Hematopoietic multipotent progenitor cell treated with erythropoietin and hydrocortisone succinate and interleukin-3 and kit ligand, for 4 days (in vitro differentiated cells): Measurements from ENCODE around the gene NAV2.

ENCODE experiments used
- DNase-seq: peaks from one replicate; pipeline ENCODE4 v3.0.0-alpha.2; 2015

NAV2 gene

DNA sequence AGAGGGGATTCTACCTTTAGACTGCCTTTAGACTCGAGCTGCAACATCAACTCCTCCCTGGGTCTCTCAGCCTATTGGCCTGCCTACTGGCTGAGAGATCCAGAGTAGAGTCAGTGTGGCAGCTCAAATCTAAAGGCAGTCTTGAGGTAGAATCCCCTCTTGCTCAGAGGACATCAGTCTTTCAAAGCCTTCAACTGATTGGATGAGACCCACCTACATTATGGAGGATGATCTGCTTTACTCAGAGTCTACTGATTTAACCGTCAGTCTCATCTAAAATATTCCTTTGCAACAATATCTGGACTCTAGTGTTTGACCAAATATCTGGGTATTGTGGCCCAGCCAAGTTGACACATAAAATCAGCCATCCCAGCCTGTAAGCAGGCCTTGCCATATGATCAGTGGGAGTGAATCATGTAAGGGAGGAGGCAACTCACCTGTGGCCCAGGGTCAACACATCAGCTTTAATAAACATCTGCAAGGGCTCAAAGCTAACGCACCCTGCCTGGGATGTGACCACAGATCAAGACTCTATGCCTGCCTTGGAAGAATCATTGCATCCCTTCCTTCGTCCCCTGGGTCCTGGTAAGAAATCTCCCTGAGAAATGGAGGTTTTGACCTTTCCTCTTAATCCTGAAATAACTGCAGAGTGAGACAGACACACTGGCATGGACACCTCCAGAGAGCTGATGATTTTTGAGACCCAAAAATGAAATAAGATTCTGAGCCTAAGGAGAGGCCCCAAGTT is 249.6 kb downstream of the NAV2 start:
- no peak for DNase-seq

DNA sequence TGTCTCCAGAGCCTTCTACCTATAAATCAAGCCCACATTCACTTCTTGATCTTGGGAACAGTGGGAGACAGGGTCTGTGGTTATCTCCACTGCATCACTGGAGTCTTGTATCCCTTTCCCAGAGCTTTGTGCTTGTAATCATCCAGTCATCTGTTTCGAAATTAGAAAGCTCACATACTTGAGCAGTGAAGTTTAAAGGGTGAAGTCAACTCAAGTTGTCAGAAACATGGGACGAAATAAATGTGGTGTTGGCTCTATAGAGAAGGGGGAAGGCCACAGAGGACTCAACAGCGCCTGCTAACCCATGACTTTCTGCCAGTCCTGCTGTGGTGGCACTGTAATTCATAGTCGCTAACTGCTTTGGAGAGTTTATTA is 250.2 kb downstream of the NAV2 start:
- no peak for DNase-seq

GRCh38 chr11:19963697-19964387 is 251.2 kb downstream of the NAV2 start:
- no peak for DNase-seq

DNA sequence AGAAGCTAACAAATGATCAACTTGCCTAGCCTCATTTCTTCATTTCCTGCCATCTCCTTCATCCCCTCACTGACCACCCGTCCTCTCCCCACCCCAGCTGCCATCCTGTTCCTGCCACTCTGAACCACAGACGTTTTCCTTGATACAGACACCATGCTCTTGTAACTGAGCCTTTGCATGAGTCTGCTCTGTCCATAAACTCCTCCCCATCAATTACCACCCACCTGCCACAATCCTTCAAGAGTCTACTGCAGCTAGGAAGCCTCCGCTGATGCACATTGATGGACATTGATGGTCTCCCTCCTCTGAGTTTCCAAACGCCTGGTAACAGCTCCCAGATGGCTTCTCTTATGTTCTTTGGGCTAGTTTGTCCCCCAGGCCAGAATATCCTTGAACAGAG is 253.8 kb downstream of the NAV2 start:
- no peak for DNase-seq

DNA sequence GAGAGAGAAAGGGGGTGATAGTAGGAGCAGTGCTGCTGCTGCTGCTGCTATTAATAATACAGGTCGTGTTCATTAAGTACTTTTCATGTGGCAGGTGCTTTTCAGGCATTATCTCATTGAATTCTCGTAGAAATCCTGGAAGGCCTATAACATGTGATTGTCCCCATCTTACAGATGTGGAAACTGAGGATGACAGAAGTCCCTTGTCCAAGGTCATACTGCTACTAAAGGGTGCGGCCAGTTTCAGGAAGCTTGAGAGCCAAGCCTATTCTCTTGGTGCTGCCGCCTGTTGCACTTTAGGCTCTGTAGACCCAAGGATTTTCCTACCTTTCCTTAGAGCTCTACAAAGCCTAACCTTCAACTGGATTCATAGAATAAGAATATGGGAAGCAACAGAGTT is 254.3 kb downstream of the NAV2 start:
- no peak for DNase-seq

DNA sequence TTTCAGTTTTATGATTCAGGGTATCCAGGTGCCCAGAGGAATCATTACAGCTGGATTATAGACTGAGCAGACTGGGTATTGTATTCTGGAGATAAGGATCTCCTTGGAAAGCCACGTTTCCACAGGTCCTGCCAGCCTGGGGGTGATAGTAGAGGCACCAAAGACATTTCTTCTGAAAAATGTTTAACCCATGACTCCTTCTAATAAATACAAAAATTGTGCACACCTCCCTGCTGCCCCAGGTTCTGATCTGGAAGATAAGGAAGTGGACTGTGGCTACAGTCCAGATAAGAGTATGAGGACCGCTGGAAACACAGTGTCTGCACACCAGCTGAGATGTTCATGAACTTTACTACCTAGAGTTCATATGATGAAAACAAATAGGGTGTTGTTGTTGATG is 255.2 kb downstream of the NAV2 start:
- DNase-seq: no peak

DNA sequence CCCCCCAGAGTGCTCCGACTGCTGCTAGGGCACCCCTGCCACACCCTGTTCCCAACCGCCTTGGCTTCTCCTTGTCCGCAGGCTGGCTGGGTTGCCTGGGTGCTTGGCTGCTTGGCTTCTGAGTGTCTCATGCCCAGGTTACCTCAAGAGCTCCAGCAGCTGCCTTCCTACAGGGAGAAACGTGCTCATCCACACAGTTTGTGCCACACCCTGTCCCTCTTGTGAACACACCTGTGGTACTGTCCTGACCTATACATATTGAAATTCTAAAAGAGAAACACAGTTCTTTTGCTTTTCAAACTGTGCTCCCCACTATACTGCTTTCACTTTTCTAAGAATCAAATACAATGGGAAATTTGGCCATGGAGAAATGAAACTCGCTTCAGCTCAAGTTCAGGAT is 256.2 kb downstream of the NAV2 start:
- DNase-seq: no peak

- DNase-seq: peak; percentile 21
Observed at GRCh38 chr11:19970944-19971343, 258.3 kb downstream of the NAV2 start.

GRCh38 chr11:19972091-19972490 is 259.5 kb downstream of the NAV2 start:
- no peak for DNase-seq

DNA sequence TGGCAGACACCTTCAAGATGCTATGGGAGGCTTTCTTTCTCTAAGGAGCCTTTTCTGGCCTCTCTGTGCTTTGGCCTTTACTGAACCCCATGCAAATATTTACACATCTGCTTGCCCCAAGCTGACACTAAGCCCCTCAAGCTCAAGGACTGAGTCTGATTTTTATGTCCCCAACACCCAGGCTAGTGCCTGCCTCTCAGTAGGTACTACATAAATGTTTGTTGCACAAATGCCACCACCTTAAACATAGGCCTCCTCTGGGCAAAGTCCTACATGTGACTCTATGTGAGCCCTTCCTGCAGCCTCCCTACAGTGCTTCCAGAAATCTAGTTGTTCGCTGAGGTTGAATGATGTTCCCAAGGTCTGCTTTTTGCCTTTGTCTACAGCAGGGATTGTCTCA is 260.0 kb downstream of the NAV2 start:
- DNase-seq: no peak

GRCh38 chr11:19973136-19973635 is 260.5 kb downstream of the NAV2 start:
- DNase-seq: no peak

DNA sequence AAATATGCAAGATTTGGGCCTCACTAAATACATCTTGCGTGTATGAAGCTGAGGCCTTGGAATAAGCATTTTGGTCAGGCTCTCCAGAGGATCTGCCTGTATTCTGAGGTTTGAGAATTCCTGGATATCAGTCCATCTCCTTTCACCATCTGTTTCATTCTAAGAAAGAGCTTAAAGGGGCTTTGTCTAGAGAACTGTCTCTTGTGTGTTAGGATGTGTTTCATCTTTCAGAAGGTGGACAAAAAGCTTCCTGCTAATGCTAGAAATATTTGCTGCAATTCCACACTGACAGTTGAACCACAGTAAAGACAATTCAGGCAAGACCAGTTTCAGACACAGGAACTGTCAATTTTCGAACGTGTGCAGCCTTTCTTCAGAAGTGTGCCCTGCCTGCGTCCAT is 262.2 kb downstream of the NAV2 start:
- DNase-seq: peak; percentile 29

DNA sequence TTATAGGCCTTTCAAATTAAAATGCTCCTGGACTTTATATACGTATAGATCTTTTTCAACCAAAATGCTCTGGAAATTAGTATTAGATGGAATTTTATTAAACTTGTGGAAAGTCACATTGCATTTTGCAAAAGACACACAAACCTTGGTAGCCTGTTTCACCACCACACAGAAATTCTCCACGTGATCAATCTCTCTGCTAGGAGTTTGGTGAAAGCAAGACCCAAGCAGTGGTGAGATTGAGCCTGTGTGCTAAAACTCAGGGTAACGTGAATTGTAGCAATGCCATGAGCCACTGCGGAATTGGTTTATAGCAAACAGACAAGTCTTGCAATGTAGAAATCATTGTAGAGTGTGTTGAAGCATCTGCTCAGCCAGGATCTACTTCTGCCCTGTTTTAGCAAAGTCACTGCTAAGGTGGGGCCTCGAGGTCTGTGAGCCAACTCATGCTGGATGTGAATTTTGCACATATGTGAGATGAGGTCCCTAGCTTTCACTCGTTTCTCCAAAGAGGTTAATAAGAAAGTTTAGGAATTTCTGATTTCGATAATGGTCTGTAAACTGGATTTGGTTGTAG is 262.9 kb downstream of the NAV2 start:
- peak; percentile 22 for DNase-seq

DNA sequence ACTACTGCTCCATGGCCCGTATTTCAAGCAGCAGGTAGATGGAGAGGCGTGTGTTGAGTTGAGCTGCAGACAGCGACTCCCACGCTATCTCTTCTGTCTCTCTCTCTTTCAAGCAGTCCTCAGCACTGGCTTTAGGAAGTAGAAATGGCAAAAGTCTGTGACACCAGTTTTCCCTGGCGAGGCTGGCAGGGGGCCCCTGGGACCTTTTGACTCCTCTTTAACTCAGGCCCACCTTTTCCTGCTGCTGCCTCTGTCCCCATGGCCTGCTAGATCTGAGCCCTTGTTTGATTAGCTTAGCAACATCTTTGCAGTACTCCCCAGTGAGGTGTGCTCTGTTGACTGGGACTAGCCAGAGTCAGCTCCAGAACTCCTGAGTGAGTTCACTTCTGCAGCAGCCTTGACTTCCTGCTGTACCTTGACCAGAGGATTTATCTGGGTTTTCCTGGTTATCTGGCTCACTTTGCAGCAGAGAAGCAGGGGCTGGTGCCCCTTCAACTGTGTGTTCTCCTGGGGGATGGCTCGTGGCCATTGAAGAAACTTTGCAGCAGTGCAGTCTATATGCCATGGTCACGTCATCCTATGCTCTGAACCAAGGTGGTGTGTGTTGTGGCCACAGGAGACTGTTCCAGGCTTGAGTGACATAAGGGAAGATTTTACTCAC is 263.8 kb downstream of the NAV2 start:
- no peak for DNase-seq

- no peak for DNase-seq
Observed at GRCh38 chr11:19977941-19978340, 265.3 kb downstream of the NAV2 start.

GRCh38 chr11:19978668-19979518 is 266.3 kb downstream of the NAV2 start:
- no peak for DNase-seq

GRCh38 chr11:19979519-19979845 is 266.8 kb downstream of the NAV2 start:
- no peak for DNase-seq

DNA sequence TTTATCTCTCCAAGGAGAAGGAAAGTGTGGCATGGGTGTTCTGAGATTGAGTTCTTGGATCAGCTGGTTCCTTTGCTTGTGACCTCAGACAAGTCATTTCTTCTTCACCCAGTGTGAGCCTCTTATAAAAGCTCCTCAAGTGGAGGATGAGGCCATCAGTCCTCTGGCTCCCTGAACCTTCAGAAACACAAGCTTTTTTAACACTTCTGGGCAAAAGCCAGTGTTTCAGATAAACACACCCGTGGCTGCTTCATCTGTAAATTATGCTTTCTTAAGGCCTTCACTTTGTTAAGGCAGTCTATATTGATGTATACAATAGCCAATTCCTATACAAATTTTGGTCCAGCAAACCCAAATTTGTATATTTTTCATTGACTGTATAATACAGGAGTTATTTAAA is 267.8 kb downstream of the NAV2 start:
- peak; percentile 28 for DNase-seq

DNA sequence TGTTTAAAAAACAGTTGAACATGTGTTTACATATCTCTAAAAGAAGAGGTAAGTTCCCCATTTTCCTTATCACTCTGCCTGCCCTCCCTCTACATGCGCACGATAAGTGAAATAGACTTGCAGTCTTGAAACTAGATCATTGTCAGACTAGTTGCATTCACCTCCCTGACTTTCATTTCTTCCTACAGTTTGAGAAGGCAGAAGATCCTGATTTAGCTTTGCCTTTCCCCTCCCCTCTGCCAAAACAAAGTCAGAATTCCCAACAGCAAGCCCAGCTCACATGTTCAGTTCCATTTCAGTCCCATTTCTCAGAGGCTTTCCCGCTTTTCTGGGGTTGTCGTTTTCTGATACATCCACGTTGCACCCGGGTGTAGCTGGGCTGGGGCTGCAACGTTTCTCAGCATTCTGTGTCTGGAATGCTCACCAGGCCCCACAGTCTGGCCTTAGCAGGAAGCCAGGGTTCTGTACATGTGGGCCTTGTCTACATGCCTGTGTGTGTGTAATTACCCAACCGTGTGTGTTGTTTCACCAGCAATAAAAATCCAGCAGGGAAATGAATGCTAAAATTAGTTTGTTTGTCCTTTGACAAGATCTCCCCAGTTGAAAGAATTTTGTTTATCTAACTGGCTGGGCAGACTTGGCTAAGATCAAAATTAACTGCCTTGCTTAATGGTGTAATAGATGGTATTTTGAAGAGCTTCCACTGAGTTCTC is 268.5 kb downstream of the NAV2 start:
- DNase-seq: peak; percentile 62

- DNase-seq: no peak
Observed at GRCh38 chr11:19982774-19983495, 270.3 kb downstream of the NAV2 start.

GRCh38 chr11:19984048-19984742 is 271.6 kb downstream of the NAV2 start:
- no peak for DNase-seq
